Left ventricle myocardium inferior (tissue), 1 donor: Measurements from ENCODE around the gene PHYKPL. TPM values are rescaled to one million over a fixed set of nuclear protein-coding genes. Genes with fewer than 3 reads are reported as not detected.

ENCODE experiments used
- DNase-seq: peaks from one replicate; pipeline ENCODE4 v3.0.0-alpha.2; 2020
- H3K27ac ChIP-seq: fragments of 200-600 bp; replicated peaks from 2 replicates; pipeline ENCODE4 v1.8.0; 2021
- H3K27me3 ChIP-seq: fragments of 200-600 bp; 2 replicates; pipeline ENCODE4 v1.8.0; 2021; ENCODE audit warnings: low read depth
- H3K36me3 ChIP-seq: fragments of 200-600 bp; 2 replicates; pipeline ENCODE4 v1.8.0; 2021
- H3K4me1 ChIP-seq: fragments of 200-600 bp; 2 replicates; pipeline ENCODE4 v1.8.0; 2021
- H3K4me3 ChIP-seq: fragments of 200-600 bp; 2 replicates; pipeline ENCODE4 v1.8.0; 2021; ENCODE audit warnings: mild to moderate bottlenecking, moderate library complexity
- H3K9me3 ChIP-seq: fragments of 200-600 bp; replicated peaks from 2 replicates; pipeline ENCODE4 v1.8.0; 2021
- intact Hi-C: fragments of 100-400 bp; cut with micrococcal nuclease; formaldehyde crosslinking; loops from one replicate; pipeline ENCODE4 v1.11.0; 2022
- total RNA-seq: library from RNA; stranded (reverse); fragmentation: NEBNext Ultra II Directional; extraction: Animal tissue kit (Norgen Biotek cat#: 25700); gene quantifications from one replicate; pipeline ENCODE4 v1.2.1, GENCODE V29; 2021
- TF ChIP-seq, protein P1 (sequence below): fragments of 200-600 bp; IDR thresholded peaks from 2 replicates; pipeline ENCODE4 v1.8.0; 2021; ENCODE audit warnings: antibody characterized with exemption, mild to moderate bottlenecking, borderline replicate concordance
- donor health status: DM: no; HTN: yes; CAD: no; lungs with severe emphysema.

Gene PHYKPL
- total RNA-seq, 1 donor from 2014 or later: 34.0 TPM

DNA sequence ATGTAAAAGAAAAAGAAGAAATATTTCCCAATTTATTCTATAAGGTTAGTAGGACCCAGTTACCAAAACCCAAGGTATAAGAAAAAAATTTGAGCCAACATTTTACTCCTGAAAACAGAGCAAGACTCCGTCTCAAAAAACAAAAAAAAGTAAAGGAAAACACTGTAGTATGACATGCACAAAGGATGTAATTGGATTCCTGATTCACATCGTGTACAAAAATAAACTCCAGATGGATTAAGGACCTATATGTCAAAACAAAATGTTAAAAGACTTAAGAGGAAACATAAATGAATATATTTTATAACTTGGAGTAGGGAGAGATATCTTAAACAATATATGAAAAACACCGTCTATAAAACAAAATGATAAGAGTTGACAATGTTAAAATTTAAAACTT is 13.8 kb downstream of the PHYKPL start:
- Histone ChIP-seq H3K27me3 (no peaks in the 10 kb centered on the region), H3K36me3 (peaks cover 78% of the 10 kb centered on the region), H3K4me1 (peaks cover 16% of the 10 kb centered on the region), H3K4me3 (no peak overlapping the region), H3K9me3 (no peaks in the 10 kb centered on the region), H3K27ac (no peak overlapping the region)
- DNase-seq: no peak
- TF ChIP-seq, protein P1, sequence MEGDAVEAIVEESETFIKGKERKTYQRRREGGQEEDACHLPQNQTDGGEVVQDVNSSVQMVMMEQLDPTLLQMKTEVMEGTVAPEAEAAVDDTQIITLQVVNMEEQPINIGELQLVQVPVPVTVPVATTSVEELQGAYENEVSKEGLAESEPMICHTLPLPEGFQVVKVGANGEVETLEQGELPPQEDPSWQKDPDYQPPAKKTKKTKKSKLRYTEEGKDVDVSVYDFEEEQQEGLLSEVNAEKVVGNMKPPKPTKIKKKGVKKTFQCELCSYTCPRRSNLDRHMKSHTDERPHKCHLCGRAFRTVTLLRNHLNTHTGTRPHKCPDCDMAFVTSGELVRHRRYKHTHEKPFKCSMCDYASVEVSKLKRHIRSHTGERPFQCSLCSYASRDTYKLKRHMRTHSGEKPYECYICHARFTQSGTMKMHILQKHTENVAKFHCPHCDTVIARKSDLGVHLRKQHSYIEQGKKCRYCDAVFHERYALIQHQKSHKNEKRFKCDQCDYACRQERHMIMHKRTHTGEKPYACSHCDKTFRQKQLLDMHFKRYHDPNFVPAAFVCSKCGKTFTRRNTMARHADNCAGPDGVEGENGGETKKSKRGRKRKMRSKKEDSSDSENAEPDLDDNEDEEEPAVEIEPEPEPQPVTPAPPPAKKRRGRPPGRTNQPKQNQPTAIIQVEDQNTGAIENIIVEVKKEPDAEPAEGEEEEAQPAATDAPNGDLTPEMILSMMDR: no peak
- intact Hi-C loops: no loop called here

DNA sequence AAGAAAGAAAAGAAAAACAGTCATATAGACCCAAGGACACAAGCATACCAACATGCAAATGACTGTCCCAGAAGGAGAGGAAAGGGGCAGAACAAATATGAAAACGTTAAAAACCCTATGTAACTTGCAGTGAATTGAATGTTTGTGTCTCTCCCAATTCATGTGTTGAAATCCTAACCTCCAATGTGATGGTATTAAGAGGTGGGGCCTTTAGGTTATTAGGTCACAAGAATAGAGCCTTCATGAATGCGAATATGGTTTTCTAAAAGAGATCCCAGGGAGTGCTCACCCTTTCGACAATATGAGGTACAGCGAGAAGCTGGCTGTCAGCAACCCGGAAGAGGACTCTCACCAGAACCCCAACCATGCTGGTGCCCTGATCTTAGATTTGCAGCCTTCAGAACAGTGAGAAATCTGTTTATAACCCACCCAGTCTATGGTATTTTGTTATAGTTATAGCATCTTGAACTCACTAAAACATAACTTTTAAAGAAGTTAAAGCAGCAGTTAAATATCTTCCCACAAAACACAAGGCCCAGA is 14.3 kb downstream of the PHYKPL start:
- DNase-seq: no peak
- Histone ChIP-seq H3K4me1 (peaks cover 15% of the 10 kb centered on the region), H3K9me3 (no peaks in the 10 kb centered on the region), H3K27me3 (no peaks in the 10 kb centered on the region), H3K36me3 (peaks cover 83% of the 10 kb centered on the region), H3K27ac (no peak overlapping the region), H3K4me3 (no peak overlapping the region)
- TF ChIP-seq, protein P1: no peak
- intact Hi-C loops: no loop called here

DNA sequence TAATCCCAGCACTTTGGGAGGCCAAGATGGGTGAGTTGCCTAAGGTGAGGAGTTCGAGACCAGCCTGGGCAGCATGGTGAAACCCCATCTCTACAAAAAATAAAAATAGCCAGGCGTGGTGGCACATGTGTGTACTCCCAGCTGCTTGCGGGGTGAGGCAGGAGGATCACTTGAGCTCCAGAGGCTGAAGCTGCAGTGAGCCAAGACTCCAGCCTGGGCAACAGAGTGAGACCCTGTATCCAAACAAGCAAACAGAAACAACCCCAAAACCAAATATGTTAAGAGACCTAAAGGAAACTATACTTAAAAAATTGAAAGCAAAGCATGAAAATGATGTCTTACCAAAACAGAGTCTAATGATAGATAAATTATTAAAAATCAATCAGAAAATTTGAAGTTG is 15.8 kb downstream of the PHYKPL start:
- TF ChIP-seq, protein P1: no peak
- Histone ChIP-seq H3K27me3 (no peaks in the 10 kb centered on the region), H3K4me3 (no peak overlapping the region), H3K9me3 (no peaks in the 10 kb centered on the region), H3K27ac (no peak overlapping the region), H3K36me3 (peaks cover 90% of the 10 kb centered on the region), H3K4me1 (peaks cover 22% of the 10 kb centered on the region)
- peak; percentile 6 for DNase-seq
- intact Hi-C loops: no loop called here

GRCh38 chr5:178216088-178216534 is 16.5 kb downstream of the PHYKPL start:
- no peak overlapping the region for H3K27ac ChIP-seq
- peaks cover 22% of the 10 kb centered on the region for H3K4me1 ChIP-seq
- TF ChIP-seq, protein P1: no peak
- no peak for DNase-seq
- H3K9me3 ChIP-seq: no peaks in the 10 kb centered on the region
- no peak overlapping the region for H3K4me3 ChIP-seq
- no peaks in the 10 kb centered on the region for H3K27me3 ChIP-seq
- peaks cover 90% of the 10 kb centered on the region for H3K36me3 ChIP-seq
- intact Hi-C loops: no loop called here

GRCh38 chr5:178215280-178216002 is 17.2 kb downstream of the PHYKPL start:
- no peak for DNase-seq
- H3K36me3 ChIP-seq: peaks cover 91% of the 10 kb centered on the region
- TF ChIP-seq, protein P1: no peak

More at GRCh38 chr5:178215280-178216002, 17.2 kb downstream of the PHYKPL start:
- intact Hi-C loops: no loop called here
- Histone ChIP-seq H3K27ac (no peak overlapping the region), H3K27me3 (no peaks in the 10 kb centered on the region), H3K4me1 (peaks cover 22% of the 10 kb centered on the region), H3K4me3 (no peak overlapping the region), H3K9me3 (no peaks in the 10 kb centered on the region)
